IMR-90 (cell line): ENCODE results near the gene NFKBIA. TPM values are rescaled to one million over a fixed set of nuclear protein-coding genes. Genes with fewer than 3 reads are reported as not detected.

ENCODE experiments used
- ATAC-seq: fragments of 200-7000 bp; cut with Tn5 transposase; 2 replicates; pipeline ENCODE4 v1.9.1; 2020; ENCODE audit warnings: low read depth, mild to moderate bottlenecking, moderate library complexity
- BruUV-seq: library from RNA; stranded (reverse); fragments of 400-500 nt; replicated peaks from 2 replicates; lab custom pipeline; 2021; lab: Mats Ljungman, UMichigan
- CTCF ChIA-PET: fragments of 300-600 bp; formaldehyde crosslinking; extraction: SDS; loops from one replicate; lab custom pipeline; 2021; ENCODE audit warnings: antibody characterized with exemption; lab: Yijun Ruan, JAX
- POLR2A ChIA-PET: fragments of 300-600 bp; sonication (Branson Sonifier 250); formaldehyde crosslinking; loops from one replicate; lab custom pipeline; 2022; ENCODE audit warnings: antibody characterized with exemption; ENCODE audit not compliant: unreplicated experiment; lab: Charles Lee
- DNase-seq: peaks from one replicate; pipeline ENCODE4 v3.0.0; 2013
- H2AFZ ChIP-seq: replicated peaks from 2 replicates; pipeline ENCODE3; 2013; ENCODE audit warnings: low read length, mild to moderate bottlenecking; ENCODE audit not compliant: poor library complexity
- H2AK5ac ChIP-seq: 2 replicates; pipeline ENCODE4 v1.6.1; 2013; ENCODE audit warnings: low read depth, low read length, inconsistent platforms
- H2AK9ac ChIP-seq: replicated peaks from 2 replicates; pipeline ENCODE3; 2013; ENCODE audit warnings: mild to moderate bottlenecking, low read depth, low read length, moderate library complexity; ENCODE audit not compliant: poor library complexity
- H2BK120ac ChIP-seq: 2 replicates; pipeline ENCODE4 v1.6.1; 2013; ENCODE audit warnings: low read depth, low read length, inconsistent platforms
- H2BK15ac ChIP-seq: 3 replicates; pipeline ENCODE4 v1.6.1; 2013; ENCODE audit warnings: low read depth, low read length, inconsistent platforms
- H2BK20ac ChIP-seq: 2 replicates; pipeline ENCODE4 v1.6.1; 2013; ENCODE audit warnings: low read depth, mild to moderate bottlenecking, inconsistent platforms, low read length, moderate library complexity
- H2BK5ac ChIP-seq: 2 replicates; pipeline ENCODE4 v1.6.1; 2013; ENCODE audit warnings: mild to moderate bottlenecking, low read depth, low read length, inconsistent platforms; ENCODE audit not compliant: poor library complexity, severe bottlenecking
- H3K14ac ChIP-seq: replicated peaks from 2 replicates; pipeline ENCODE4 v1.6.1; 2013; ENCODE audit warnings: low read depth, low read length, inconsistent platforms
- H3K18ac ChIP-seq: 2 replicates; pipeline ENCODE4 v1.6.1; 2013; ENCODE audit warnings: low read depth, low read length, control low read depth
- H3K23ac ChIP-seq: 2 replicates; pipeline ENCODE4 v1.6.1; 2013; ENCODE audit warnings: low read depth, low read length, inconsistent platforms
- H3K27ac ChIP-seq: 2 replicates; pipeline ENCODE4 v1.5.1; 2013; ENCODE audit warnings: mild to moderate bottlenecking, control low read depth, low read length; ENCODE audit not compliant: insufficient read depth
- H3K27me3 ChIP-seq: 2 replicates; pipeline ENCODE4 v1.6.1; 2013; ENCODE audit warnings: low read length; ENCODE audit not compliant: control insufficient read depth, insufficient read depth
- H3K36me3 ChIP-seq: 2 replicates; pipeline ENCODE4 v1.6.1; 2013; ENCODE audit warnings: low read length, mixed read lengths; ENCODE audit not compliant: control insufficient read depth, insufficient read depth
- H3K4ac ChIP-seq: 2 replicates; pipeline ENCODE4 v1.6.1; 2013; ENCODE audit warnings: low read depth, low read length, inconsistent platforms
- H3K4me1 ChIP-seq: 2 replicates; pipeline ENCODE4 v1.6.1; 2013; ENCODE audit warnings: low read length, mixed read lengths; ENCODE audit not compliant: control insufficient read depth, insufficient read depth
- H3K4me2 ChIP-seq: 2 replicates; pipeline ENCODE4 v1.6.1; 2013; ENCODE audit warnings: low read depth, mild to moderate bottlenecking, control low read depth, low read length, moderate library complexity
- H3K4me3 ChIP-seq: 2 replicates; pipeline ENCODE4 v1.5.1; 2013; ENCODE audit warnings: low read depth, mild to moderate bottlenecking, control low read depth, low read length, moderate library complexity; ENCODE audit not compliant: insufficient read depth
- H3K56ac ChIP-seq: 2 replicates; pipeline ENCODE4 v1.6.1; 2013; ENCODE audit warnings: low read length, inconsistent platforms; ENCODE audit not compliant: insufficient read depth; ENCODE audit errors: extremely low read depth
- H3K79me1 ChIP-seq, 2 experiments: 2 replicates each; pipeline ENCODE4 v1.6.1; 2013; ENCODE audit warnings: low read length in 2 of 2, inconsistent platforms in 1 of 2, low read depth in 1 of 2
- H3K9ac ChIP-seq: 2 replicates; pipeline ENCODE4 v1.6.1; 2013; ENCODE audit warnings: low read depth, low read length, control low read depth
- H3K9me1 ChIP-seq: 2 replicates; pipeline ENCODE4 v1.6.1; 2013; ENCODE audit warnings: low read length, inconsistent platforms; ENCODE audit not compliant: insufficient read depth
- H3K9me3 ChIP-seq: 2 replicates; pipeline ENCODE4 v1.6.1; 2013; ENCODE audit warnings: low read length; ENCODE audit not compliant: control insufficient read depth, insufficient read depth
- H4K20me1 ChIP-seq: 2 replicates; pipeline ENCODE4 v1.6.1; 2013; ENCODE audit warnings: low read length, inconsistent platforms; ENCODE audit not compliant: insufficient read depth
- H4K5ac ChIP-seq: 2 replicates; pipeline ENCODE4 v1.6.1; 2013; ENCODE audit warnings: mild to moderate bottlenecking, low read depth, low read length, control low read depth
- H4K8ac ChIP-seq, 2 experiments: 2 replicates each; pipeline ENCODE4 v1.6.1; 2013; ENCODE audit warnings: low read depth in 2 of 2, low read length in 2 of 2, control low read depth in 1 of 2, inconsistent platforms in 1 of 2
- H4K91ac ChIP-seq: 2 replicates; pipeline ENCODE4 v1.6.1; 2013; ENCODE audit warnings: low read depth, low read length, inconsistent platforms; ENCODE audit not compliant: insufficient read depth
- BHLHE40 ChIP-seq: fragments of 150-350 bp; IDR thresholded peaks from 2 replicates; pipeline ENCODE4 v1.6.1; 2016; ENCODE audit warnings: mild to moderate bottlenecking, low read depth, low read length
- CEBPB ChIP-seq: IDR thresholded peaks from 2 replicates; pipeline ENCODE4 v1.6.1; 2012; ENCODE audit warnings: low read depth, low read length, improper control_type of control experiment
- CHD1 ChIP-seq: IDR thresholded peaks from 2 replicates; pipeline ENCODE4 v1.6.1; 2012; ENCODE audit warnings: low read depth, low read length, improper control_type of control experiment
- FOS ChIP-seq: fragments of 150-350 bp; IDR thresholded peaks from 2 replicates; pipeline ENCODE4 v1.6.1; 2016; ENCODE audit warnings: low read depth, low read length
- MAFK ChIP-seq: IDR thresholded peaks from 2 replicates; pipeline ENCODE4 v1.6.1; 2012; ENCODE audit warnings: low read depth, low read length, improper control_type of control experiment
- MAZ ChIP-seq: IDR thresholded peaks from 2 replicates; pipeline ENCODE4 v1.6.1; 2012; ENCODE audit warnings: low read depth, mild to moderate bottlenecking, low read length, improper control_type of control experiment, moderate library complexity, borderline replicate concordance
- MXI1 ChIP-seq: IDR thresholded peaks from 2 replicates; pipeline ENCODE4 v1.6.1; 2012; ENCODE audit warnings: low read depth, mild to moderate bottlenecking, low read length, moderate library complexity, borderline replicate concordance
- NFE2L2 ChIP-seq: fragments of 150-350 bp; IDR thresholded peaks from 2 replicates; pipeline ENCODE4 v1.6.1; 2016; ENCODE audit warnings: low read depth, mild to moderate bottlenecking, low read length
- POLR2A ChIP-seq: IDR thresholded peaks from 2 replicates; pipeline ENCODE4 v1.6.1; 2012; ENCODE audit warnings: mild to moderate bottlenecking, low read depth, low read length
- RAD21 ChIP-seq: IDR thresholded peaks from 2 replicates; pipeline ENCODE4 v1.6.1; 2012; ENCODE audit warnings: low read length, improper control_type of control experiment
- RCOR1 ChIP-seq: IDR thresholded peaks from 2 replicates; pipeline ENCODE4 v1.6.1; 2012; ENCODE audit warnings: mild to moderate bottlenecking, low read length, improper control_type of control experiment; ENCODE audit not compliant: insufficient replicate concordance
- RFX5 ChIP-seq: IDR thresholded peaks from 2 replicates; pipeline ENCODE4 v1.8.0; 2012; ENCODE audit warnings: low read depth, mild to moderate bottlenecking, low read length, moderate library complexity
- USF2 ChIP-seq: fragments of 150-350 bp; IDR thresholded peaks from 2 replicates; pipeline ENCODE4 v1.6.1; 2017; ENCODE audit warnings: mild to moderate bottlenecking, antibody characterized with exemption, low read length, low read depth
- WGBS, 2 experiments: methylation state at CpG; one replicate each; pipeline versions ENCODE4 v1.1.5 to v1.1.7; 2013; ENCODE audit warnings: missing lambda C conversion rate in 2 of 2; ENCODE audit not compliant: insufficient read length in 1 of 2; ENCODE audit errors: extremely low coverage in 2 of 2; 5-methylcytosine and 5-hydroxymethylcytosine counted together
- dilution Hi-C: fragments of 300-500 bp; cut with HindIII; formaldehyde crosslinking; loops from one replicate; pipeline ENCODE4 v1.14.3; 2018; ENCODE audit warnings: low sequenced_read_pairs; ENCODE audit not compliant: unreplicated experiment
- in situ Hi-C: fragments of 300-500 bp; cut with MboI; formaldehyde crosslinking; loops from 3 replicates; pipeline ENCODE4 v1.14.3; 2019; ENCODE audit warnings: low sequenced_read_pairs, inconsistent platforms, mixed read lengths
- intact Hi-C: fragments of 100-400 bp; cut with micrococcal nuclease; formaldehyde crosslinking; loops from 2 replicates; pipeline ENCODE4 v1.10.0; 2022
- polyA plus RNA-seq, 3 experiments: library from polyadenylated mRNA; depleted of rRNA; stranded (reverse); fragments of >200 nt; gene quantifications; 2 replicates each; pipeline ENCODE4 v1.2.3, GENCODE V29; 2012; ENCODE audit warnings: low replicate concordance in 1 of 3
- total RNA-seq: library from RNA; depleted of rRNA; stranded (reverse); fragments of >200 nt; gene quantifications from 2 replicates; pipeline ENCODE4 v1.2.3, GENCODE V29; 2012
- TF ChIP-seq, protein P1 (sequence below): fragments of 150-350 bp; IDR thresholded peaks from 2 replicates; pipeline ENCODE4 v1.6.1; 2016; ENCODE audit warnings: low read depth, mild to moderate bottlenecking, low read length, moderate library complexity, borderline replicate concordance
- TF ChIP-seq, protein P2 (sequence below): conservative IDR thresholded peaks from 2 replicates; pipeline ENCODE4 v1.5.1; 2012; ENCODE audit warnings: mild to moderate bottlenecking, low read depth, low read length, improper control_type of control experiment

The NFKBIA gene
- total and polyA plus RNA-seq, 2 of the 4 experiments (the other 2 are of a cell fraction): 71.1 to 97.1 TPM

DNA sequence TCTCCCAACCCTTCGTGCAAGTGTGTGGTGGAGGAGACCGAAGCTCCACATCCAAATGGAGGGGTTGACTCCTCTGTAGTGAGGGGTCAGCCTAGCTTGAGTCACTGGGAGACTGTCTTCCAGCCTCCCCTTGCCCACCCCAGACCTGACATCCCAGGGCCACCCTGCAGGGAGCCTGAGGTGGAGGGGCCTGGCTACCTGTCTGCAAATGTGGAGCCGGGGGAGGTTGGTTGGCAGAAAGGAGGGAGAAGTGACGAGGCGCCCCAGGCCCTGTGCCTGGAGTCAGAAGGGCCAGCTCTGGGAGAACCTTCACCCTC is 37.5 kb downstream of the NFKBIA start:
- no peaks in the 10 kb centered on the region for H4K20me1 ChIP-seq
- H3K79me1 ChIP-seq: 0 out of 4 replicates have a peak, but pooled peaks cover 0 to 4% of the 10 kb centered on the region in 2 experiments
- no peak overlapping the region for H3K56ac ChIP-seq
- H2BK20ac ChIP-seq: peak overlapping the region; percentile 84; the same call in 1 of the 2 replicates
- peak overlapping the region; percentile 51 for H2BK5ac ChIP-seq
- H3K9ac ChIP-seq: no peak overlapping the region
- peaks cover 5% of the 10 kb centered on the region for H3K9me3 ChIP-seq
- no peak overlapping the region for H3K27ac ChIP-seq
- peak overlapping the region; percentile 7 to 71; a peak in 2 of 4 replicates for H4K8ac ChIP-seq
- TF ChIP-seq RCOR1 (no peak), NFE2L2 (no peak), RFX5 (no peak), BHLHE40 (no peak), MAZ (no peak), USF2 (no peak), MXI1 (no peak), POLR2A (no peak), RAD21 (no peak), MAFK (no peak), CEBPB (no peak), FOS (no peak), CHD1 (no peak)
- TF ChIP-seq, protein P1, sequence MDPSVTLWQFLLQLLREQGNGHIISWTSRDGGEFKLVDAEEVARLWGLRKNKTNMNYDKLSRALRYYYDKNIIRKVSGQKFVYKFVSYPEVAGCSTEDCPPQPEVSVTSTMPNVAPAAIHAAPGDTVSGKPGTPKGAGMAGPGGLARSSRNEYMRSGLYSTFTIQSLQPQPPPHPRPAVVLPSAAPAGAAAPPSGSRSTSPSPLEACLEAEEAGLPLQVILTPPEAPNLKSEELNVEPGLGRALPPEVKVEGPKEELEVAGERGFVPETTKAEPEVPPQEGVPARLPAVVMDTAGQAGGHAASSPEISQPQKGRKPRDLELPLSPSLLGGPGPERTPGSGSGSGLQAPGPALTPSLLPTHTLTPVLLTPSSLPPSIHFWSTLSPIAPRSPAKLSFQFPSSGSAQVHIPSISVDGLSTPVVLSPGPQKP: no peak
- TF ChIP-seq, protein P2, sequence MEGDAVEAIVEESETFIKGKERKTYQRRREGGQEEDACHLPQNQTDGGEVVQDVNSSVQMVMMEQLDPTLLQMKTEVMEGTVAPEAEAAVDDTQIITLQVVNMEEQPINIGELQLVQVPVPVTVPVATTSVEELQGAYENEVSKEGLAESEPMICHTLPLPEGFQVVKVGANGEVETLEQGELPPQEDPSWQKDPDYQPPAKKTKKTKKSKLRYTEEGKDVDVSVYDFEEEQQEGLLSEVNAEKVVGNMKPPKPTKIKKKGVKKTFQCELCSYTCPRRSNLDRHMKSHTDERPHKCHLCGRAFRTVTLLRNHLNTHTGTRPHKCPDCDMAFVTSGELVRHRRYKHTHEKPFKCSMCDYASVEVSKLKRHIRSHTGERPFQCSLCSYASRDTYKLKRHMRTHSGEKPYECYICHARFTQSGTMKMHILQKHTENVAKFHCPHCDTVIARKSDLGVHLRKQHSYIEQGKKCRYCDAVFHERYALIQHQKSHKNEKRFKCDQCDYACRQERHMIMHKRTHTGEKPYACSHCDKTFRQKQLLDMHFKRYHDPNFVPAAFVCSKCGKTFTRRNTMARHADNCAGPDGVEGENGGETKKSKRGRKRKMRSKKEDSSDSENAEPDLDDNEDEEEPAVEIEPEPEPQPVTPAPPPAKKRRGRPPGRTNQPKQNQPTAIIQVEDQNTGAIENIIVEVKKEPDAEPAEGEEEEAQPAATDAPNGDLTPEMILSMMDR: no peak
- BruUV-seq: no TSS peak
- H2AK5ac ChIP-seq: 0 out of 2 replicates have a peak overlapping the region, but pooled peaks have one; percentile 34
- H3K14ac ChIP-seq: peak overlapping the region; percentile 97
- H3K23ac ChIP-seq: no peak overlapping the region; the same call in 1 of the 2 replicates
- no peaks in the 10 kb centered on the region for H3K27me3 ChIP-seq
- H2AFZ ChIP-seq: peak overlapping the region; percentile 1
- in situ Hi-C loops: no loop called here
- no peaks in the 10 kb centered on the region for H3K36me3 ChIP-seq
- H2BK120ac ChIP-seq: peak overlapping the region; percentile 98; the same call in 1 of the 2 replicates
- dilution Hi-C loops: no loop called here
- no peak overlapping the region for H3K18ac ChIP-seq
- ATAC-seq (no peak), DNase-seq (no peak)
- H3K4me1 ChIP-seq: peaks cover 38% of the 10 kb centered on the region
- ChIA-PET POLR2A (no interaction called here), CTCF (no interaction called here)
- H4K5ac ChIP-seq: peak overlapping the region; percentile 2; the same call in 1 of the 2 replicates
- H2AK9ac ChIP-seq: peak overlapping the region; percentile 65
- WGBS, 2 experiments: no CpG with 5 or more reads among the region's 5 CpGs
- intact Hi-C loops: no loop called here
- H2BK15ac ChIP-seq: peak overlapping the region; percentile 74; the same call in 2 of the 3 replicates
- H3K4me2 ChIP-seq: no peak overlapping the region
- peaks cover 33% of the 10 kb centered on the region for H3K9me1 ChIP-seq
- H4K91ac ChIP-seq: peak overlapping the region; percentile 50
- H3K4me3 ChIP-seq: no peak overlapping the region
- peak overlapping the region; percentile 98 for H3K4ac ChIP-seq
